NOMO-1 (cell line): ENCODE data around the gene TCEAL3.
"Not testable (repeated sequence)": the region's sequence is repeated elsewhere in the genome, so short reads cannot be mapped to it uniquely, and the experiment has no call there.

Experiments used
- DNase-seq, 2 experiments: peaks; one replicate each; lab custom pipeline; 2025; ENCODE audit not compliant: unreplicated experiment in 2 of 2; lab: John Stamatoyannopoulos, UW

Gene TCEAL3

GRCh38 chrX:103624111-103624510 lies 16.3 kb downstream of the TCEAL3 start:
- no peak for DNase-seq

GRCh38 chrX:103626855-103627254 lies 19.1 kb downstream of the TCEAL3 start:
- no peak for DNase-seq

GRCh38 chrX:103628386-103629317 lies 20.9 kb downstream of the TCEAL3 start, which contains the start of gene TCEAL1:
Gene TCEAL1 (plus strand): TSS chrX:103628975. CDS start chrX:103629917, 942 bp downstream.
- peak in 1 of 2 experiments; percentile 15 for DNase-seq

- no peak for DNase-seq
These were observed 21.8 kb downstream of the TCEAL3 start for GRCh38 chrX:103629318-103630170.

- DNase-seq: no peak
These were observed 22.4 kb downstream of the TCEAL3 start for GRCh38 chrX:103630171-103630511.

- no peak for DNase-seq
These were observed 23.4 kb downstream of the TCEAL3 start for GRCh38 chrX:103631145-103631544.

GRCh38 chrX:103635436-103635835 lies 27.7 kb downstream of the TCEAL3 start:
- DNase-seq: no peak

- no peak for DNase-seq
These were observed 30.0 kb downstream of the TCEAL3 start for GRCh38 chrX:103637604-103638338.

- DNase-seq: not testable (repeated sequence)
These were observed 30.9 kb downstream of the TCEAL3 start for GRCh38 chrX:103638479-103639346.

- no peak for DNase-seq
These were observed 32.8 kb downstream of the TCEAL3 start for GRCh38 chrX:103640401-103641155.

- DNase-seq: no peak
These were observed 36.4 kb downstream of the TCEAL3 start for GRCh38 chrX:103644125-103644524.

GRCh38 chrX:103647630-103648029 lies 39.9 kb downstream of the TCEAL3 start:
- DNase-seq: no peak

- no peak for DNase-seq
These were observed 43.5 kb downstream of the TCEAL3 start for GRCh38 chrX:103651151-103651773.

- not testable (repeated sequence) for DNase-seq
These were observed 47.7 kb downstream of the TCEAL3 start for GRCh38 chrX:103655230-103656000.

GRCh38 chrX:103656617-103657016 lies 48.9 kb downstream of the TCEAL3 start:
- no peak for DNase-seq

- DNase-seq: not testable (repeated sequence)
These were observed 49.3 kb downstream of the TCEAL3 start for GRCh38 chrX:103657066-103657465.

- DNase-seq: no peak
These were observed 51.1 kb downstream of the TCEAL3 start for GRCh38 chrX:103658681-103659433.
